Measurements from ENCODE around the gene RNF113B.

RNF113B gene

GRCh38 chr13:98203646-98204326, 26.7 kb upstream of the RNF113B start:
- no peak for DNase-seq

GRCh38 chr13:98201984-98202383, 24.9 kb upstream of the RNF113B start:
- DNase-seq = no peak

- DNase-seq = no peak
These were observed 24.1 kb upstream of the RNF113B start for GRCh38 chr13:98201189-98201588.

- no peak for DNase-seq
These were observed 23.3 kb upstream of the RNF113B start for GRCh38 chr13:98200211-98200878.

- no peak for DNase-seq
These were observed 22.4 kb upstream of the RNF113B start for GRCh38 chr13:98199480-98199879.

GRCh38 chr13:98198683-98199082, 21.6 kb upstream of the RNF113B start:
- DNase-seq = no peak

- no peak for DNase-seq
These were observed 18.2 kb upstream of the RNF113B start for GRCh38 chr13:98195054-98195791.

- DNase-seq = no peak
These were observed 14.9 kb upstream of the RNF113B start for GRCh38 chr13:98192008-98192407.

GRCh38 chr13:98190889-98191444, 13.9 kb upstream of the RNF113B start:
- DNase-seq = no peak

GRCh38 chr13:98189841-98190505, 12.9 kb upstream of the RNF113B start:
- no peak for DNase-seq

- DNase-seq = no peak
These were observed 11.6 kb upstream of the RNF113B start for GRCh38 chr13:98188544-98189166.

- no peak for DNase-seq
These were observed 10.8 kb upstream of the RNF113B start for GRCh38 chr13:98187965-98188261.

- no peak for DNase-seq
These were observed 10.3 kb upstream of the RNF113B start for GRCh38 chr13:98187155-98187964.

- DNase-seq = no peak
These were observed 7.7 kb upstream of the RNF113B start for GRCh38 chr13:98184792-98185191.

GRCh38 chr13:98182589-98182988, 5.5 kb upstream of the RNF113B start:
- DNase-seq = no peak

- no peak for DNase-seq
These were observed 5.1 kb upstream of the RNF113B start for GRCh38 chr13:98182153-98182552.

GRCh38 chr13:98181111-98181815, 4.2 kb upstream of the RNF113B start:
- DNase-seq = no peak

GRCh38 chr13:98180092-98180491, 3.0 kb upstream of the RNF113B start:
- no peak for DNase-seq

GRCh38 chr13:98175823-98176222, 1.2 kb downstream of the RNF113B start:
- DNase-seq = no peak

GRCh38 chr13:98175043-98175442, 2.0 kb downstream of the RNF113B start:
- no peak for DNase-seq

GRCh38 chr13:98174307-98174706, 2.8 kb downstream of the RNF113B start:
- no peak for DNase-seq
